GM13977 (cell line): Measurements from ENCODE around the gene ZNF622.
"Not testable (repeated sequence)": the region's sequence is repeated elsewhere in the genome, so short reads cannot be mapped to it uniquely, and the experiment has no call there.

Experiments used
- DNase-seq: peaks from one replicate; pipeline ENCODE4 v3.0.0; 2012; ENCODE audit warnings: low spot score
- in situ Hi-C: fragments of 300-500 bp; cut with MboI; formaldehyde crosslinking; loops from one replicate; pipeline ENCODE4 v1.12.0; 2022; ENCODE audit warnings: low sequenced_read_pairs, low pct_unique_long_range_greater_than_20kb, mixed read lengths, inconsistent platforms; ENCODE audit not compliant: unreplicated experiment
- TF ChIP-seq, protein P1 (sequence below): IDR thresholded peaks from 2 replicates; pipeline ENCODE4 v1.5.1; 2012; ENCODE audit warnings: mild to moderate bottlenecking, control low read depth; ENCODE audit not compliant: insufficient read depth; ENCODE audit errors: extremely low read depth, missing control alignments

ZNF622 gene

DNA sequence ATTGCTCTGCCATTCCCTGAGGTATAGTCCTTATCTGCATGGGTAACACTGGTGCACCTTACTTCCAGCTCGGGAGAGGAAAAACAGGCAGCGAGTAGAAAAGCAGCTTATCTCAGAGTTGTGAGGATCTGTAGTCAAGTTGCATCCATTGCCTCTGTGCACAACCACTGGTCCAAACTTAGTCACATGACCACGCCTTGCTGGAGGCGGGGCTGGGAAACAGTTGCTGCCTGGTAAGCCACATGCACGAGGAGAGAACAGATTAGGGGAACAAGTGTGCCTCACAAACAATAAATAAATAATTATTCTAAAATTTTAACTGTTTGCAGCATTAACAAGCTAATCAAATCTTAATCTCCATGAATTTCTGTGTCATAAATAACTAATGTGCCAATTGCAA, 18.6 kb downstream of the ZNF622 start:
- TF ChIP-seq, protein P1, sequence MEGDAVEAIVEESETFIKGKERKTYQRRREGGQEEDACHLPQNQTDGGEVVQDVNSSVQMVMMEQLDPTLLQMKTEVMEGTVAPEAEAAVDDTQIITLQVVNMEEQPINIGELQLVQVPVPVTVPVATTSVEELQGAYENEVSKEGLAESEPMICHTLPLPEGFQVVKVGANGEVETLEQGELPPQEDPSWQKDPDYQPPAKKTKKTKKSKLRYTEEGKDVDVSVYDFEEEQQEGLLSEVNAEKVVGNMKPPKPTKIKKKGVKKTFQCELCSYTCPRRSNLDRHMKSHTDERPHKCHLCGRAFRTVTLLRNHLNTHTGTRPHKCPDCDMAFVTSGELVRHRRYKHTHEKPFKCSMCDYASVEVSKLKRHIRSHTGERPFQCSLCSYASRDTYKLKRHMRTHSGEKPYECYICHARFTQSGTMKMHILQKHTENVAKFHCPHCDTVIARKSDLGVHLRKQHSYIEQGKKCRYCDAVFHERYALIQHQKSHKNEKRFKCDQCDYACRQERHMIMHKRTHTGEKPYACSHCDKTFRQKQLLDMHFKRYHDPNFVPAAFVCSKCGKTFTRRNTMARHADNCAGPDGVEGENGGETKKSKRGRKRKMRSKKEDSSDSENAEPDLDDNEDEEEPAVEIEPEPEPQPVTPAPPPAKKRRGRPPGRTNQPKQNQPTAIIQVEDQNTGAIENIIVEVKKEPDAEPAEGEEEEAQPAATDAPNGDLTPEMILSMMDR: no peak
- in situ Hi-C loops: no loop called here
- DNase-seq: no peak

GRCh38 chr5:16437977-16438376, 27.6 kb downstream of the ZNF622 start:
- no peak for DNase-seq
- TF ChIP-seq, protein P1: no peak
- in situ Hi-C loops: no loop called here

DNA sequence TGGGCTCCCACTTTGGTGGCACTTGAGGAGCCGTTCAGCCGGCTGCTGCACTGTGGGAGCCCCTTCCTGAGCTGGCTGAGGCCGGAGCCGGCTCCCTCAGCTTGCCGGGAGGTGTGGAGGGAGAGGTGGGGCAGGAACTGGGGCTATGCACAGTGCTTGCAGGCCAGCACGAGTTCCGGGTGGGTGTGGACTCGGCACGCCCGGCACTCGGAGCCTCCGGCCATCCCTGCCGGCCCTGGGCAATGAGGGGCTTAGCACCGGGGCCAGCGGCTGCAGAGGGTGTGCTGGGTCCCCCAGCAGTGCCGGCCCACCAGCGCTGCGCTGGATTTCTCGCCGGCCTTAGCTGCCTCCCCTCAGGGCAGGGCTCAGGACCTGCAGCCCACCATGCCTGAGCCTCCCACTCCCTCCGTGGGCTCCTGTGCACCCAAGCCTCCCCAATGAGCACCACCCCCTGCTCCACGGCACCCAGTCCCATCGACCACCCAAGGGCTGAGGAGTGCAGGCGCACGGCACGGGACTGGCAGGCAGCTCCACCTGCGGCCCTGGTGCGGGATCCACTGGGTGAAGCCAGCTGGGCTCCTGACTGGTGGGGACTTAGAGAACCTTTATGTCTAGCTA, 29.4 kb downstream of the ZNF622 start:
- DNase-seq, in situ Hi-C loops: not testable (repeated sequence)

GRCh38 chr5:16431490-16431889, 34.1 kb downstream of the ZNF622 start:
- TF ChIP-seq, protein P1: no peak
- DNase-seq: no peak
- in situ Hi-C loops: no loop called here

- DNase-seq: no peak
- in situ Hi-C loops: no loop called here
- TF ChIP-seq, protein P1: no peak
These were observed 35.1 kb downstream of the ZNF622 start for GRCh38 chr5:16430349-16431089.

- in situ Hi-C loops: no loop called here
- TF ChIP-seq, protein P1: no peak
- DNase-seq: no peak
These were observed 37.2 kb downstream of the ZNF622 start for GRCh38 chr5:16428359-16428758.

- TF ChIP-seq, protein P1: no peak
- no peak for DNase-seq
These were observed 38.0 kb downstream of the ZNF622 start for GRCh38 chr5:16427587-16427986.

More at GRCh38 chr5:16427587-16427986, 38.0 kb downstream of the ZNF622 start:
- in situ Hi-C loops: no loop called here
